ENCODE results near the gene RACGAP1.

DNA sequence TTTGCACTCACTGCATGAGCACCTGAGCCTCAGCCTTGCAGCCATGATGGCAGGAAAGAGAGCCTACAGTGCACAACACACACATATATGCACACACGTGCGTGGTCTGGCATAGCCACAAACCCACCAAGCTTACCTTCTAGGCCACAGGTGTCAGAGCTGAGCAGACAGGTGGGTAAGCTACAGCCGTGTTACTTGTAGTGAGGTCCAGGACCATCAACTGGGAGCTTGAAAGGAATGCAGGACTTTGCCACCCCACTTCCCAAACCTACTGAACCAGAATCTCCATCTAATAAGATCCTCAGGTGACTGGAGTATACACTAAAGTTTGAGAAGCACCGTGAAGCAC, 34.8 kb upstream of the RACGAP1 start:
- no peak for TF ChIP-seq POLR2A (IDR thresholded peaks at IDR 0.05; ENCODE audit: low read length)
- TF ChIP-seq GATA1 (IDR thresholded peaks at IDR 0.05; ENCODE audit: low read depth, low read length): no peak
